Measurements from ENCODE around the gene ESPNL.

- TF ChIP-seq, protein P1, sequence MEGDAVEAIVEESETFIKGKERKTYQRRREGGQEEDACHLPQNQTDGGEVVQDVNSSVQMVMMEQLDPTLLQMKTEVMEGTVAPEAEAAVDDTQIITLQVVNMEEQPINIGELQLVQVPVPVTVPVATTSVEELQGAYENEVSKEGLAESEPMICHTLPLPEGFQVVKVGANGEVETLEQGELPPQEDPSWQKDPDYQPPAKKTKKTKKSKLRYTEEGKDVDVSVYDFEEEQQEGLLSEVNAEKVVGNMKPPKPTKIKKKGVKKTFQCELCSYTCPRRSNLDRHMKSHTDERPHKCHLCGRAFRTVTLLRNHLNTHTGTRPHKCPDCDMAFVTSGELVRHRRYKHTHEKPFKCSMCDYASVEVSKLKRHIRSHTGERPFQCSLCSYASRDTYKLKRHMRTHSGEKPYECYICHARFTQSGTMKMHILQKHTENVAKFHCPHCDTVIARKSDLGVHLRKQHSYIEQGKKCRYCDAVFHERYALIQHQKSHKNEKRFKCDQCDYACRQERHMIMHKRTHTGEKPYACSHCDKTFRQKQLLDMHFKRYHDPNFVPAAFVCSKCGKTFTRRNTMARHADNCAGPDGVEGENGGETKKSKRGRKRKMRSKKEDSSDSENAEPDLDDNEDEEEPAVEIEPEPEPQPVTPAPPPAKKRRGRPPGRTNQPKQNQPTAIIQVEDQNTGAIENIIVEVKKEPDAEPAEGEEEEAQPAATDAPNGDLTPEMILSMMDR (IDR thresholded peaks at IDR 0.05; ENCODE audit: low read depth, low read length, missing input control), result no peak
- TF ChIP-seq EGR1 (IDR thresholded peaks at IDR 0.05; ENCODE audit: low read depth in 2 of 2) (no peak), MAX (IDR thresholded peaks at IDR 0.05) (no peak)
- TF ChIP-seq, protein P2, sequence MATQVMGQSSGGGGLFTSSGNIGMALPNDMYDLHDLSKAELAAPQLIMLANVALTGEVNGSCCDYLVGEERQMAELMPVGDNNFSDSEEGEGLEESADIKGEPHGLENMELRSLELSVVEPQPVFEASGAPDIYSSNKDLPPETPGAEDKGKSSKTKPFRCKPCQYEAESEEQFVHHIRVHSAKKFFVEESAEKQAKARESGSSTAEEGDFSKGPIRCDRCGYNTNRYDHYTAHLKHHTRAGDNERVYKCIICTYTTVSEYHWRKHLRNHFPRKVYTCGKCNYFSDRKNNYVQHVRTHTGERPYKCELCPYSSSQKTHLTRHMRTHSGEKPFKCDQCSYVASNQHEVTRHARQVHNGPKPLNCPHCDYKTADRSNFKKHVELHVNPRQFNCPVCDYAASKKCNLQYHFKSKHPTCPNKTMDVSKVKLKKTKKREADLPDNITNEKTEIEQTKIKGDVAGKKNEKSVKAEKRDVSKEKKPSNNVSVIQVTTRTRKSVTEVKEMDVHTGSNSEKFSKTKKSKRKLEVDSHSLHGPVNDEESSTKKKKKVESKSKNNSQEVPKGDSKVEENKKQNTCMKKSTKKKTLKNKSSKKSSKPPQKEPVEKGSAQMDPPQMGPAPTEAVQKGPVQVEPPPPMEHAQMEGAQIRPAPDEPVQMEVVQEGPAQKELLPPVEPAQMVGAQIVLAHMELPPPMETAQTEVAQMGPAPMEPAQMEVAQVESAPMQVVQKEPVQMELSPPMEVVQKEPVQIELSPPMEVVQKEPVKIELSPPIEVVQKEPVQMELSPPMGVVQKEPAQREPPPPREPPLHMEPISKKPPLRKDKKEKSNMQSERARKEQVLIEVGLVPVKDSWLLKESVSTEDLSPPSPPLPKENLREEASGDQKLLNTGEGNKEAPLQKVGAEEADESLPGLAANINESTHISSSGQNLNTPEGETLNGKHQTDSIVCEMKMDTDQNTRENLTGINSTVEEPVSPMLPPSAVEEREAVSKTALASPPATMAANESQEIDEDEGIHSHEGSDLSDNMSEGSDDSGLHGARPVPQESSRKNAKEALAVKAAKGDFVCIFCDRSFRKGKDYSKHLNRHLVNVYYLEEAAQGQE (IDR thresholded peaks at IDR 0.05), result no peak
Observed at GRCh38 chr2:238169708-238170251, 69.6 kb downstream of the ESPNL start.
